ENCODE data around the gene AFAP1.
"Not testable (repeated sequence)": the region's sequence is repeated elsewhere in the genome, so short reads cannot be mapped to it uniquely, and the experiment has no call there.

The AFAP1 gene

GRCh38 chr4:7960790-7961655 is 21.4 kb upstream of the AFAP1 start:
- Mint-ChIP-seq H3K4me1 (peaks cover 22% of the 10 kb centered on the region), H3K27me3 (no peaks in the 10 kb centered on the region), H3K9me3 (no peaks in the 10 kb centered on the region), H3K27ac (no peak overlapping the region), H3K36me3 (no peaks in the 10 kb centered on the region), H3K4me3 (peak overlapping the region; percentile 3)

DNA sequence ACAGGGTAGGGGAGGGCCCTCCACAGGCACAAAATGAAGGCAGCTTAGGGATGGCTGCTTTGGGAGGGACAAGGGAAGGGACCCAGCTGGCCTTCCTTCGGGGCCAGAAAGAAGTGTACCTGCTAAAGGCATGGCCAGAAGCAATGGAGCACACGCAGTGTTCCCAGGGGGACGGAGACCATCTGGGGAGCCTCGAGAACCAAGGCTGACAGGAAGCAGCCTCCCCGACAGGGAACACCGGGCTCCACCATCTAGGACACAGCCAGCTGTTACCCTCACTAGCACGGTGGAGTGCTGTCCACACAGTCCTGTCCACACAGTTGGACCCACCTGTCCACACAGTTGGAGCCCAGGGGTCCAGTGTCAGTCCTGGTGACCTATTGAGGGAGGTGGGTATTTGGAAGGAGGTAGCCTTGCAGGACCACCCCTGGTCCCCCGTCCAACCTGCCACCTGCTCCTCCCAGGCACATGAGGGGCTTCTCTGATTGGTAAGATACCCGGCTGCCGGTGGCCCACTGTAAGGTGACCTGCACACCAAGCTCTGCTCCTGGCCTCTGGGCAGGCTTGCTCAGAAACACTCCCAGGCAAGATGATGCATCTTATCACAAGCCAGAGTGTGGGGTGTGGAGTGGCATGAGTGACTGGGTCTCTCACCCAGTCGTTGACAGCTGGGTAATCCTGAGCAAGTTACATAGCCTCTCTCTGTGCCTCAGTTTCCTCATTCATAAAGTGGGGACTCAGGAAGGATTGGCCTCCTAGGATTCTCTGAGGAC is 20.5 kb upstream of the AFAP1 start:
- Mint-ChIP-seq H3K9me3 (no peaks in the 10 kb centered on the region), H3K36me3 (no peaks in the 10 kb centered on the region), H3K4me3 (no peak overlapping the region), H3K4me1 (peaks cover 21% of the 10 kb centered on the region), H3K27me3 (no peaks in the 10 kb centered on the region), H3K27ac (no peak overlapping the region)

DNA sequence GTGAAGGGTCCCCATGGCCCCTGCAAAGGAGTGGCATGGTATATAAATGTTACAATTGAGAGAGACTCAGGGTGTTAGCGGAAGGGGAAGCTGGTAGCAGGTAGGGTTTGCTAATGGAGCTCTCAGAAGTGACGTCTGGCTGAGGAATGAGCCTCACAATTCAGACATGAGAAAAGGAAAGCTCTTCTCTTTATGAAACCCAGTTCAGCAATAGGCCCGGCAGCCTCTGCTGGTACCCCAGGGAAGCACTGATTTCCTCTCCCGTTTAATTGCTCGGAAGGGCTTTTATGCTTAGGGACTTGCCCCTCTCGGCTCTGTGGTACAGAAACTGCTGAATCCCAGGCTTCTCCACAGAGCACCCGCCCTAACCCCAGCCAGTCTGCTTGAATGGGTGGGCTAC is 19.4 kb upstream of the AFAP1 start:
- no peaks in the 10 kb centered on the region for H3K9me3 Mint-ChIP-seq
- H3K36me3 Mint-ChIP-seq = no peaks in the 10 kb centered on the region
- peak overlapping the region; percentile 56 for H3K27ac Mint-ChIP-seq
- no peaks in the 10 kb centered on the region for H3K27me3 Mint-ChIP-seq
- no peak overlapping the region for H3K4me3 Mint-ChIP-seq
- H3K4me1 Mint-ChIP-seq = peaks cover 10% of the 10 kb centered on the region

DNA sequence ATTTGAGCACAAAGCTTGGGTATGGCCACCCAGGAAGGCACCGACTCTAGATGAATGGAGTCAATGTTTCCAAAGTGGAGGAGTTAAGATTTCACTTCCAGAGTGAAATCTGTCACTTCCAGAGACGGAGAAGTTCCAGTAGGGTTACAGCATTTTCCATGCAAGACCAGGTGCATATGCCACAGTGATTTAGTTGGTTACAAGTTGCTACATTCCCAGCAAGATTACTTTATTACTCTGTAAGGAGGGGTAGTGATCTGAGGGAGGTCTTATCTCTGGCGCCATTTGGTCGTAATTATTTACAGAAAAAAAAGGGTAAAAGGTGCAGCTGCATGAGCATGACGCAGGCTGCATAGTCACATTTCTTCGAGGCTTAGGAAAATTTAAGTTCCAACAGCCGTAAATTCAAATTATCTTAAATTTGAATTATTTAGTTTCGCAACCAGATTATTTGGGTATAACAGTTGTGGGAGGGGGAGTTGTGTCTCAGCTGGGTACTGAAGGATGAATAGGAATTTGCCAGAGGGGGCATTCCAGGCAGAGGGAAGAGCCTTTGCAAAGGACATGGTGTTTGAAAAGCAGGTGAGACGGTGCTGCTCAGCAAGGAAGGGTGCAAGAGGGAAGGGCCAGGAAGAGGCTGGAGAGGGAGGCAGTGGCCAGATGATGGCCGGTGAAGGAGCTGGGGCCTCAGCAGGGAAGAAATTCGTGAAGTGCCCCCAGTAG is 17.4 kb upstream of the AFAP1 start:
- Mint-ChIP-seq H3K4me1 (peaks cover 10% of the 10 kb centered on the region), H3K4me3 (no peak overlapping the region), H3K36me3 (peaks cover 1% of the 10 kb centered on the region), H3K27me3 (no peaks in the 10 kb centered on the region), H3K9me3 (no peaks in the 10 kb centered on the region), H3K27ac (no peak overlapping the region)

DNA sequence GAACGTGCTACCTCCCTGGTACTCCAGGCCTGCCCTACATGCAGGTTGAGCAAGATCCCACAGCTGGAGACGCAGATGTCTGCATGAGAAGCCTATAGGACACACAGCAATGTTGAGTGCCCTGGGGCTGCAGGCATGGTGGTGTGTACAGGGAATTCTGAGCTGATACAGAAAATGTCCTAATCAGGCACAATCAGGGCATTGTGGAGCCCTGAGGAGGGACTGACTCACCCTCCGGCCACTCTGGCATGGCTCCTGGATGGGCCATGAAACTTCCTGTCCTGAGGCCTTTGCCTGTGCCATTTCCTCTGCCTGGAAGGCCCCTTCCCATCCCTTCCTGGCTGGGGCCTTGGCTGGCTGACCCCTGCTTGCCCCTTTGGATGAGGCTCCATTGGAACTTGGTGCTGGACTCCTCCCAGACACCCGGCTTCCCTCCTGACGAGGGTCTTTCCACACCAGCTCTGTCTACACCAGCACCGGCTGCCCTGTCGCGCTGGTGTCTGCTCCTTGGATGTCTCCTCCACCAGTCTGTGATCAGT is 16.7 kb upstream of the AFAP1 start:
- H3K4me3 Mint-ChIP-seq = no peak overlapping the region

GRCh38 chr4:7955393-7955792 is 15.7 kb upstream of the AFAP1 start:
- no peaks in the 10 kb centered on the region for H3K9me3 Mint-ChIP-seq
- peaks cover under 1% of the 10 kb centered on the region for H3K4me1 Mint-ChIP-seq
- no peaks in the 10 kb centered on the region for H3K27me3 Mint-ChIP-seq
- H3K4me3 Mint-ChIP-seq = no peak overlapping the region
- H3K27ac Mint-ChIP-seq = no peak overlapping the region
- H3K36me3 Mint-ChIP-seq = peaks cover 1% of the 10 kb centered on the region

More for the DNA sequence above, 16.7 kb upstream of the AFAP1 start:
- Mint-ChIP-seq H3K4me1 (peaks cover 10% of the 10 kb centered on the region), H3K27ac (no peak overlapping the region), H3K36me3 (peaks cover 1% of the 10 kb centered on the region), H3K9me3 (no peaks in the 10 kb centered on the region), H3K27me3 (no peaks in the 10 kb centered on the region)

- Mint-ChIP-seq H3K4me3 (no peak overlapping the region), H3K27ac (no peak overlapping the region), H3K36me3 (peaks cover 1% of the 10 kb centered on the region), H3K9me3 (no peaks in the 10 kb centered on the region), H3K27me3 (peaks cover 3% of the 10 kb centered on the region), H3K4me1 (peaks cover 12% of the 10 kb centered on the region)
Observed at GRCh38 chr4:7952615-7953014, 13.0 kb upstream of the AFAP1 start.

DNA sequence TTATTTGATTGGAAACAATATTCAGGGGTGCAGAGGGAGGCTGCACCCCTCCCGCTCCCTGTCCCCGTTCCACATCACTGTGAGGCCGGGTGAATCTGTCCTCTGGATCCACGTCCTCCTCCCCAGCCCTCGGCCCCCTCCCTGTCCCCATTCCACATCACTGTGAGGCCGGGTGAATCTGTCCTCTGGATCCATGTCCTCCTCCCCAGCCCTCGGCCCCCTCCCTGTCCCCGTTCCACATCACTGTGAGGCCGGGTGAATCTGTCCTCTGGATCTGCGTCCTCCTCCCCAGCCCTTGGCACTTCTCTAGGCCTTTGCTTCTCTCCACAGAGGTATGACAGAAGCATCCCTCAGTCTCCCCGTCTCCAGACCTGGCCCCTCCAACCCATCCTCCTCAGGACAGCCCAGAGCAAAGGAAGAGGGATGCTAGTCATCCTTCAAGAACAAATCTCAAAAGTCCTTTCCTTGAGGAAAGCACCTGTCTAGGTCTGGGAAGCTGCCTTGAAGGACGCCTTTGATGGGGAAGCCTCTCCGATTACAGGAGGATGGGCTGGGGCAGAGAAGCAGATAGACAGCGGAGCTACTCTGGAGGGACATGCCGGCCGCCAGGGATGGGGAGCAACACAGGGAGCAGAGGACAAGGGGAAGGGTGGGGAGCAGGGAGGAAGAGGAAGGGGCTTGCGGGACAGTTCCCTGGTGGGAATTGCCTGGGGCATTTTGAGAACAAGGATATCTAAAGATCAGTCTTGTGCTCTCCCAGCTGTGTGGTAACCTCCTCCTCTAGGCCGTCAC is 10.8 kb upstream of the AFAP1 start:
- Mint-ChIP-seq H3K4me3 (no peak overlapping the region), H3K27ac (peak overlapping the region; percentile 38), H3K36me3 (peaks cover 1% of the 10 kb centered on the region), H3K27me3 (peaks cover 7% of the 10 kb centered on the region), H3K9me3 (no peaks in the 10 kb centered on the region), H3K4me1 (peaks cover 12% of the 10 kb centered on the region)

DNA sequence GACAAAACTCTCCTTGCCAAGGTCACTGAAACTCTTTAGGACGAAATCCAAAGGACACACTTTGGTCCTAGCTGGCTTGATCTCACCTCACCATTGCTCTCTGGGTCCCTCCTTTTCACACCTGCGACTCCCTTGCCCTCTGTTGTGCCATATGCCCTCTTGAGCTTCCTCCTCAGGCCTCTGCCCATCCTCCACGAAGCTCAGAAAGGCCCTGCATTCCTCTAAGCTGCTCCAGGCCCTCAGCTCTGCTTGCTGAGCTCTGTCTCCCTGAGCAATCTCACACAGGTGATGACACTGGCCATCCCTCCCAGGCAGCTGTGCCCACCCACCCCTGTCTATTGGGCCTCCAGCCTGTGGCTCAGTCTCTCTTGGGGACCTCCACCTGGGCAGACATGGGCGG is 10.1 kb upstream of the AFAP1 start:
- H3K27ac Mint-ChIP-seq = no peak overlapping the region
- H3K27me3 Mint-ChIP-seq = peaks cover 7% of the 10 kb centered on the region
- H3K4me3 Mint-ChIP-seq = no peak overlapping the region
- peaks cover 12% of the 10 kb centered on the region for H3K4me1 Mint-ChIP-seq
- peaks cover 1% of the 10 kb centered on the region for H3K36me3 Mint-ChIP-seq
- no peaks in the 10 kb centered on the region for H3K9me3 Mint-ChIP-seq

GRCh38 chr4:7947927-7948326 is 8.3 kb upstream of the AFAP1 start:
- Mint-ChIP-seq H3K9me3 (no peaks in the 10 kb centered on the region), H3K27me3 (peaks cover 7% of the 10 kb centered on the region), H3K4me3 (no peak overlapping the region), H3K4me1 (peaks cover 12% of the 10 kb centered on the region), H3K36me3 (peaks cover 1% of the 10 kb centered on the region), H3K27ac (peak overlapping the region; percentile 24)

- Mint-ChIP-seq H3K4me3 (no peak overlapping the region), H3K9me3 (no peaks in the 10 kb centered on the region), H3K27ac (no peak overlapping the region), H3K36me3 (no peaks in the 10 kb centered on the region), H3K4me1 (peaks cover 12% of the 10 kb centered on the region), H3K27me3 (peaks cover 7% of the 10 kb centered on the region)
Observed at GRCh38 chr4:7945709-7946380, 6.2 kb upstream of the AFAP1 start.

GRCh38 chr4:7944599-7945220 is 5.0 kb upstream of the AFAP1 start:
- Mint-ChIP-seq H3K4me3 (no peak overlapping the region), H3K4me1 (peaks cover 12% of the 10 kb centered on the region), H3K36me3 (no peaks in the 10 kb centered on the region), H3K9me3 (no peaks in the 10 kb centered on the region), H3K27me3 (peaks cover 7% of the 10 kb centered on the region), H3K27ac (no peak overlapping the region)

GRCh38 chr4:7943688-7944087 is 4.0 kb upstream of the AFAP1 start:
- H3K9me3 Mint-ChIP-seq, H3K27ac Mint-ChIP-seq, H3K4me3 Mint-ChIP-seq, H3K36me3 Mint-ChIP-seq, H3K27me3 Mint-ChIP-seq, H3K4me1 Mint-ChIP-seq: not testable (repeated sequence)

DNA sequence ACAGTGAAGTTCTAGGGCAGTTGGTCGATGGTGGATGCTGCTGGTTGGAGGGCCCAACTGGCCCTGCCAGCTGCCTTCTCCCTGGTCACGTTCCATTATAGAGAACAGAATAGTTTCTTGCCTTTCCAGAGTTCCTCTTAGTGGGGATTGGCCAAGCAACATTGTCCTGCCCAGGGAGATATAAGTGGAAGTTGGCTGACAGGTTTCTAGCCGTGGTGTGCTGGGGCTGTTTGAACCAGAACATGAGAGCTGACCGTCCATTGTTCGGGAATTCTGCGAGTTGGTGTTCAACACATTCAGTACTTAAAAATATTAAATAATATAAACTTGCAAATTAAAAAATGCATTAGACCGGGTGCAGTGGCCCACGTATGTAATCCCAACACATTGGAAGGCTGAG is 3.5 kb upstream of the AFAP1 start:
- no peaks in the 10 kb centered on the region for H3K36me3 Mint-ChIP-seq
- H3K27me3 Mint-ChIP-seq = peaks cover 4% of the 10 kb centered on the region
- no peaks in the 10 kb centered on the region for H3K9me3 Mint-ChIP-seq
- peaks cover 9% of the 10 kb centered on the region for H3K4me1 Mint-ChIP-seq
- H3K27ac Mint-ChIP-seq = no peak overlapping the region
- no peak overlapping the region for H3K4me3 Mint-ChIP-seq

All from activated naive CD4-positive, alpha-beta T cell treated with anti-CD3 and anti-CD28 coated beads, Interleukin-2, amount 50 U/mL, for 24 hours (primary cell).